Epithelial cell of proximal tubule (primary cell): Measurements from ENCODE around the gene TBCD. TPM values are rescaled to one million over a fixed set of nuclear protein-coding genes. Genes with fewer than 3 reads are reported as not detected.

Source experiments
- DNase-seq: peaks from one replicate; pipeline ENCODE4 v3.0.0-alpha.2; 2011; ENCODE audit warnings: low read depth
- H3K4me3 ChIP-seq: 2 replicates; pipeline ENCODE4 v1.5.1; 2011; ENCODE audit warnings: low read depth, mild to moderate bottlenecking, low read length
- CTCF ChIP-seq: conservative IDR thresholded peaks from 2 replicates; pipeline ENCODE4 v1.5.1; 2012; ENCODE audit warnings: low read depth, mild to moderate bottlenecking, low read length
- total RNA-seq: library from RNA; depleted of rRNA; stranded (reverse); fragments of >200 nt; gene quantifications from 2 replicates; pipeline ENCODE4 v1.2.3, GENCODE V29; 2015

Gene TBCD
- total RNA-seq, 1 donor from 2014 or later = 46.6 TPM

GRCh38 chr17:82868715-82869131 is 116.9 kb downstream of the TBCD start:
- no peak for DNase-seq
- no peak for TF ChIP-seq CTCF

DNA sequence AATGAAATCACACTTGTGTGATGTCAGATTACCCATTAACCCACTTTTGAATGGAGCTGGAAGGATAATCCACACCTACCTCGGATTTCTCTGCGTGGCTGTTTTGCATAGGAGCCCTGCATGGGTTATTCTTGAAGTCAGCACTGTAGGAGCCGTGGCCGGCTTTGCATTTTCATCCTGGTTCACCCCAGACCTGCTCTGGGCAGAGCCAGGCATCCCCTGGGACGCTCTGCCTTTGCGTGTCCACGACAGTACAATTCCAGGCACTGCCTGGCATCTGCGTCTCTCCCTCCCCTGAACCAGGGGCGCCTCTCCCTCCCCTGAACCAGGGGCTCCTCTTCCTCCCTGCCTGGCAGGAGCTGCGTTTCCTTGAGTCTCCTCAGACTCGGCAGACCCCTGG is 117.7 kb downstream of the TBCD start:
- TF ChIP-seq CTCF = no peak
- DNase-seq = no peak
- no peak overlapping the region for H3K4me3 ChIP-seq

More at GRCh38 chr17:82868715-82869131, 116.9 kb downstream of the TBCD start:
- no peak overlapping the region for H3K4me3 ChIP-seq

GRCh38 chr17:82870091-82870491 is 118.2 kb downstream of the TBCD start:
- DNase-seq = no peak
- TF ChIP-seq CTCF = no peak
- H3K4me3 ChIP-seq = no peak overlapping the region

- no peak for DNase-seq
- no peak for TF ChIP-seq CTCF
- no peak overlapping the region for H3K4me3 ChIP-seq
Observed at GRCh38 chr17:82870541-82870940, 118.7 kb downstream of the TBCD start.

DNA sequence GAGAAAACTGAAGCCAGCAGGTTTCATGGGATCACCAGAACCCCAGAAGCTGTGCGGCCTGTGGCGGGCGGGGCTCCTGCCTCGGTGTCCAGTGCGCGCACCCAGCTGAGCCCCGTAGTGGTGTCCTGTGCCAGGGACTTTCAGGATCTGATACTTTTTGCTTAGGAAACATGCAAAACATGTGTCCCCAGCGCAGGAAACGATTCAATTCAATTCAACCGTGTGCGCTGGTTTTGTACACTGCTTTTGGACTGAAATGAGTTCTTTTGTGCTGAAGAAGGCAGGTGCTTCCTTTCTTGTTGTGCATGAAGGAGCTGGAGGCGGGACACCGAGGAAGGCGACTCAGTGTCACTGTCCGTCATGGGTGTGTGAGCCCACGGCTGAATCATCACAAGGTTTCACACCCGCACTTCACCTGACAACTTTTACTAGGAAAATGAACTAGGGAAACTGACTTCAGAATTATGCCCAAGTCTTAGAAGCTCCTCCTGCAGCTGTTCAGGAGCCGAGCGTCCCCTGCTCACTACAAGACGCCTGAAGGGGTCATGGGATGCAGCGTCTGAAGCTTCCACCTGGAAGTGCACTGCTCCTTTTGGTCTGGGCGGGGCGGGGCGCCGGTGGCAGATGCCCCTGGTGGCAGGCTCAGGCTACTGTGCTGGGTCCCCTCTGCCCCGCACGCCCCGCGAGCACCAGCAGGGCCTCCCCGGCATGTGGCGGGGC is 119.4 kb downstream of the TBCD start:
- no peak overlapping the region for H3K4me3 ChIP-seq
- TF ChIP-seq CTCF = no peak
- no peak for DNase-seq

- no peak for TF ChIP-seq CTCF
- no peak for DNase-seq
- H3K4me3 ChIP-seq = no peak overlapping the region
Observed at GRCh38 chr17:82871776-82872561, 120.1 kb downstream of the TBCD start.
